H1 (cell line): ENCODE data around the gene DENND10. TPM values are rescaled to one million over a fixed set of nuclear protein-coding genes. Genes with fewer than 3 reads are reported as not detected.

ENCODE experiments used
- CEBPB ChIP-seq: IDR thresholded peaks from 2 replicates; pipeline ENCODE4 v1.6.1; 2012; ENCODE audit warnings: low read depth, low read length
- KDM4A ChIP-seq: IDR thresholded peaks from one replicate; pipeline ENCODE4 v1.7.1; 2012; ENCODE audit warnings: low read depth, mild to moderate bottlenecking, moderate library complexity, low read length, inconsistent platforms; ENCODE audit not compliant: severe bottlenecking
- RNF2 ChIP-seq: fragments of 200-900, 300-1000 bp; sonication (generic); IDR thresholded peaks from 2 replicates; pipeline ENCODE4 v1.7.1; 2016; ENCODE audit warnings: borderline replicate concordance, low read depth, mild to moderate bottlenecking, antibody characterized with exemption, low read length; ENCODE audit not compliant: poor library complexity, severe bottlenecking; ENCODE audit errors: missing control alignments
- SIN3A ChIP-seq, 2 experiments: IDR thresholded peaks in 1 of 2; conservative IDR thresholded peaks in 1 of 2; 2 replicates each; pipeline ENCODE4 v1.6.1; 2011 to 2012; ENCODE audit warnings: low read length in 2 of 2, improper control_type of control experiment in 1 of 2, low read depth in 1 of 2, mild to moderate bottlenecking in 1 of 2
- SIRT6 ChIP-seq: IDR thresholded peaks from one replicate; pipeline ENCODE4 v1.7.1; 2012; ENCODE audit warnings: low read length, inconsistent platforms
- SP2 ChIP-seq: IDR thresholded peaks from 2 replicates; pipeline ENCODE4 v1.6.1; 2012; ENCODE audit warnings: mild to moderate bottlenecking, low read length, inconsistent platforms
- TBP ChIP-seq: IDR thresholded peaks from 2 replicates; pipeline ENCODE4 v1.6.1; 2011; ENCODE audit warnings: low read depth, low read length, improper control_type of control experiment
- TEAD4 ChIP-seq: IDR thresholded peaks from 2 replicates; pipeline ENCODE4 v1.6.1; 2012; ENCODE audit warnings: low read depth, low read length, inconsistent platforms, mixed read lengths
- polyA plus RNA-seq, 7 experiments: library from polyadenylated mRNA; depleted of rRNA in 3 of 7; stranded (reverse) in 5 of 7; unstranded in 2 of 7; fragments of >200 nt in 5 of 7; fragments of 200-250 nt in 2 of 7; gene quantifications; 1 replicate in 5 of 7; 2 replicates in 1 of 7; 4 replicates in 1 of 7; pipeline versions ENCODE4 v1.2.1 to v1.2.3, GENCODE V29; 2011 to 2013; ENCODE audit warnings: missing spikeins in 2 of 7, mixed read lengths in 2 of 7
- total RNA-seq: library from RNA; stranded (reverse); fragmentation: NEBNext Ultra II Directional; extraction: Animal tissue kit (Norgen Biotek cat#: 25700); gene quantifications from 2 replicates; pipeline ENCODE4 v1.2.1, GENCODE V29; 2021

DENND10 gene
- total and polyA plus RNA-seq, 2 of the 8 experiments (the other 6 are each of a cell fraction or from before 2014, with no cell fraction given), result 49.3 to 64.4 TPM

GRCh38 chr10:119162452-119163092 is 58.7 kb downstream of the DENND10 start (continued):
- TF ChIP-seq RNF2 (no peak), SIN3A (conservative IDR thresholded peaks at IDR 0.05 in 1 of 2, IDR thresholded peaks at IDR 0.05 in 1 of 2; ENCODE audit: low read depth in 1 of 2, low read length in 2 of 2) (no peak), TBP (no peak), CEBPB (no peak), SP2 (no peak), TEAD4 (no peak), SIRT6 (no peak), KDM4A (no peak)
